GM18858 (cell line): ENCODE measurements around the gene MTFMT.
A peak's percentile ranks its signal among the peaks of the same experiment; 100 is the strongest.
"Not testable (repeated sequence)": the region's sequence is repeated elsewhere in the genome, so short reads cannot be mapped to it uniquely, and the experiment has no call there.

ENCODE experiments used
- ATAC-seq: cut with Tn5 transposase; IDR thresholded peaks from one replicate; pipeline ENCODE4 v1.9.1; 2021; ENCODE audit not compliant: unreplicated experiment

The MTFMT gene

DNA sequence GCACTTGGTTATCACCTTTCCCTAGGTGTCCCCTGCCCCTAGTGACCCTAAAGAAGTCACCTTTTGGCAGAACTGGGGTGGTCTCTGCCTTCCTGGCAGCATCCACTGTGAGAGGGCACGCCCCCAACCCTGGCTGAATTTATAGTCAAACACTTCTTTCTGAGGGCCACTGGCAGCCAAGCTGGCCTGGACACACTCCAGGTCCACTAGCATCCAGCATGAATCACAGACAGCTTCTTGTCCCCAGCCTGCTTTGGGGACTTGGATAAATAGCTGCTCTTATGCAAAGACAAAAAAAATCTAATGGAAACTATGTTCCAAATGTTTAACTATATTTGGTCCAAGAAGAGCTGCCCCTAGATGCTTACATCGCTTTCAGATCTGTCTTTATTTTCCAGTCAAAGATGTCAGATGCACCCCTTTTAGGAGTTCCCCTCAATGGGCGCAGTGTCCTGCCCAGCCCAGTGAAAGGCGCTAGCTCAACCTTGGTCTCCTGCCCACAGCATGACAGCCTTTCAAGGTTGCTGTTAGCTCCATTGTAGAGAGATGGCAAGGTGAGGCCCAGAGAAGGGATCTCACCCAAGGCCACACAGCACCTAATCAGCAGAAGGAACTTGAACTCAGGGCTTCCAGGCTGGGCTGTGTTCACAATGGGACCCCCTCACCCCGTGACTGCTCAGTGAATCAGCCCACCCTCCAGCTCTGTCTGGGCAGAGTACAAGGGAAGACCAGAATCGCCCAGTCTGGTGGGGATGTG is 31.4 kb upstream of the MTFMT start:
- ATAC-seq = no peak

DNA sequence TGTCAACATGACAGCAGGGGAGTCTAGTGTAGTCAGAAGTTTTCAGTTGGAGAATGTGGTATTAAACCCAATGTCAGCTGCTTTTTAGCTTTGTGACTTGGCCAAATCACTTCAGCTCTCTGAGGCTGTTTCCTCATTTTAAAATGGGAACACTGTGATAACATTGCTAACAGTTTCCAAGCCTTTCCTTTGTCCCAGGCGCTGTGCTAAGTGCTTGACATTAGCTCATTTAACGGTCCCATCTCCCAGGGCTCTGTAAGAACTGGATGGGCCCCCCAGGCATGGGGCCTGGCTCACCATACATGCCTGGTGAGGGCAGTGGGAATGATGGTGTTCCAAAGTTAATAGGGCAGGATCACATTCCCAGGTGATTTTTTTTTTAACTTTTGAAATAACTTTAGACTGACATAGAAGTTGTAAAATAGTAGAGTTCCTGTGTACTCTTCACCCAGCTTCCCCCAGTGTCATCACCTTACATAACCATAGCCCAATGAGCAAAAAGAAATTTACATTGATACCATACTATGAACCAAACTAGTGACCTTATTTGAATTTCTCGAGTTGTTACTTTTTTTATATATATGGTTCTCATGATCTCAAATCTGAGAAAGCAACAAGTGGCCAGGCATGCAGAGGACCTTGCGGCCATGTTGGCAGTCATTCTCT is 30.6 kb upstream of the MTFMT start:
- no peak for ATAC-seq

DNA sequence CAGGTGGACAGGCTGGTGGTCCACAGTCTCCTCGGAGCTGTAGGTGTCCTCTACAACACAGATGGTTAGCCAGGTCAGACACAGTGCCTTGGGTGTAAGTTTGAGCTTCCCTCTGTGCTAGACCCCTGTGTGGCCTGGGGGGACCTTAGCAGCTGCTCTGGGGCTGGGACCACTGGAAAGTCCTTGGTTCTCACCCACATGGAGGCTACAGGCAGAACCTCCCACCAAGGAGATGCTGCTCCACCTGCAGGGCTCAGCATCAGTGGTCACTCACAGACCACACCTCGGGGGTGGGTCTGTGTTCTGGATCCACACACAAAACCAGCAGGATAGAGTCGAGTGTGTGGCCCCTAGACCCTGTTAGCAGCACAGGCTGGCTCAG is 29.9 kb upstream of the MTFMT start:
- ATAC-seq = no peak

- ATAC-seq = no peak
Observed at GRCh38 chr15:65058394-65059368, 29.2 kb upstream of the MTFMT start.

DNA sequence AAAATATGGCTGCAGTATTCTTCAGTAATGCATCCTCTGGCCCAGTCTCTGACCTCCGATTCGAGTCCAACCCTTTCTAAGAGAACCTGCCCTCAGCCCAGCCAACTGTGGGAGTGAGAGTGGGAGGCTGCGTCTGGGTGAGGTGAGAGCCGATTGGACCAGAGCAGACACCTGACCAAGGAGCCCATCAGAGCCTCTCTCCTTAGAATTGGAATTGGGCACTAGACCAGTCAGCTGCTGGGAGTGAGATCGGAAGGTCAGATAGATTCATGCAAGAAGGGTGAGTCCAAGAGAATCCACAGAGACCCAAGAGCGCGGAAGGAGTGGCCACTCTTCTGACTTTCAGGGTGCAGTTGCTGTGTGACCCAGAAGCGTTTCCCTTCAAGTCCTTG is 28.1 kb upstream of the MTFMT start:
- no peak for ATAC-seq

- ATAC-seq = no peak
Observed at GRCh38 chr15:65056868-65057548, 27.6 kb upstream of the MTFMT start.

DNA sequence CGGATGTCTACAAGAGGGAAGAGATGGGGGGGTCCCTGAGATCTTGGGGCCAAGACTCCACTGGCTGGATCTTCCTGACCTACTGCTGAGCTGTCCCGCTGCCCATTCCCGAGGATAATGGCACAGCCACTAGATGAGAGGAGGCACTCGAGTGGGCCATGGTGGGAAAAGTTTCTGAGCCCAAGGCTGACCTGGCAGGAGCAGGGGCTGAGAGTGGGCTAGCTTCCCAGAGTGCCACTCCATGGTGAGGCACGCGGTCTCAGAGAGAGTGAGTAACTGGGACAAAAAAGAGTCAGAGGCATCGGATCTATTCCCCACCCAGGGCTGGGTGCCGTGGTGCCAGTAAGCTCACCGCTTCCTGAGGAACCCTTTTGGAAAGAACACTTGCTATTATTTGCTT is 26.7 kb upstream of the MTFMT start:
- no peak for ATAC-seq

- ATAC-seq = no peak
Observed at GRCh38 chr15:65055201-65055870, 25.9 kb upstream of the MTFMT start.

DNA sequence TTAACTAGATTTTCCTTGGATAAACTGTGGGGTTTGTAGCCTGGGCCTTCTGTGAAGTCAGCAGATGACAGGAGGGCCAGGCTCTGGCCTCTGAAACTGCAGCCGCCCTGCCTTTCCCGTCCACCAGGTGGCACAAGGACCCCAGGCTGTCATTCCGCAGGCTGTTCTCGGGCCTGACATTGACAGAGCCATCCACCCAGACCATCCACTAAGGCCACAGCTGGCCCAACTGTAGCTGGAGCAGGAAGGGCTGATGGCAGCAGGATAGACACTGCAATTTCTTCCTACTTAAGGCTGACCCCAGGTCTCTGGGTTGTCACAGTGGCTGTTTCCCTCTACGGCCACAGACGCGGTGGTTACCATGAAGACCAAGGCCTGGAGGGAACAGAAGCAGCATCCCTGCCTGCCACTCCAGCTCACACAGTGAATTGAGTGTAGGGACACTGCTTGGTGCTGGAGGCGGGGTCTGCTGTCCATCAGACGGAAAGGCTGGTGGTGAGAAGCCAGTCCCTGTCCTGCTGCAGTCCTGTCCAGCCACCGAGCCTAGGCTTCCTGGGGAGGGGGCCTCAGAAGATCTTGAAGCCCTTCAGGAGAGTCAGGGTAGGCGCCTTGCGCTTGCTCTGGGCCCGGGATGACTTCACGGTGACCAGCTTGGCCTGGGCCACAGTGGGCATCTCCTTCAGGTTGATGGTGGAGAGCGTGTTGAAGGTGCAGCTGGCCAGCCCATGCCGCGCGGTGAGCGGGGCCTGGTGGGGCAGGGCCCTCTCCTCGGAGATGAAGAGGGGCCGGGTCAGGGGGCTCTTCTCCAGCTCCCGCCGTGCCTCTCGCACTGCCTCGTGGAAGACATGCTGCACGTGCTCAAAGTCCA is 25.1 kb upstream of the MTFMT start:
- no peak for ATAC-seq

GRCh38 chr15:65052956-65053355 is 23.5 kb upstream of the MTFMT start:
- ATAC-seq = no peak

DNA sequence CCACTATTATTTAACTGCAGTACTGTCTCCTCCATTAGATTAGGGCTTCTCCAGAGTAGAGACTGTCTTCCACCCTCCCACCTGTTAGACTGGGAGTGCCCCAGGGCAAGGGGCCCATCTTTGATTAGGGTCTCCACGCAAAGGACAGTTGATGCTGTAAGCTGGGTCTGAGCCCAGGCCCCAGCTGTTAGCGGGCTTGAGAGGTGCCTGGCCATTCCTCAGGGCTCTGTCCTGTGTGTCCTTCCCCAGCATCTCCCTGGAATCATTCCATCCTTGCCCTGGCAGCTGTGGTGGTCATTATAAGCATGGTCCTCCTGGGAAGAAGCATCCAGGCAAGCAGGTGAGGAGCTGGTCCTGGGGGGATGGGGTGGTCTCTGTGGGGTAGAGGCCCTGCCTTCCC is 21.8 kb upstream of the MTFMT start:
- no peak for ATAC-seq

GRCh38 chr15:65050270-65050669 is 20.8 kb upstream of the MTFMT start:
- no peak for ATAC-seq

DNA sequence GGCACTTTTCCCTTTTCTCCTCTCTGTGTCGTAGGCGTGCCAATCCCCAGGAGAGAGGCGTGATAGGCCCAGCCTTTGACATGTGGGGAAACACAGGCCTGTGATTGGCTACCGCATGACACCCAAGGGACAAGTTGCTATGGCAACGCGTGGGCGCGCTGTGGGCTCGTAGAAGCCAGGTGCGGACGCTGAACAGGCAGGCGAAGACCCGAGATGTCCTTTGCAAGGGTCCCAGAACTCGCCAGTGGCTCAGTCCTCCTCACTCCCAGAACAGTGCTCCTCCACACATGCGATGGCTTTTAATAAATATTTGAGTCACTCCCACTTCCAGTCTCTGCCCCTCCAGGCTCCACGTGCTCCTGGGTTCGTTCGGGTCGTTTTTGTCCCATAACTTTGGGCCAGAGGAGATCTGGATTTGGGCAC is 20.0 kb upstream of the MTFMT start:
- ATAC-seq = peak; percentile 72

DNA sequence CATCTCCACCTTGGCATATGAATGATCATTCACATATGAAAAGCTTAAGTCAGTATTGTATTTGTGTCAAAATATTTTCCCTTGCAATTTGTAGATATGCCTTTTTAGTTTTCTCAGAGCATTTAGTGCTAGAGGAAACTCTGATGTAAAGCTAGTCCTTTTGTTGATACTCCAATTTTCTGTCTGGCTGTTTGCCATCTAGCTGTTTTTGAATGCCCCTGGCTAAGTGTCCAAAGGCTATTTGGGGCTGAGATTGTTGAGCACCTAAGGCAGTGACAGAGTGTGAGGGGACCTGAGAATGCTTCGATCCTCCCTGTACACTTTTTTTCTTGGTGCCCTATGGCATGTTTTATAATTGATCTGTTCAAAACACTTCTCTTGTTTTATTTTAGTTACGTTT is 18.8 kb upstream of the MTFMT start:
- ATAC-seq = no peak

DNA sequence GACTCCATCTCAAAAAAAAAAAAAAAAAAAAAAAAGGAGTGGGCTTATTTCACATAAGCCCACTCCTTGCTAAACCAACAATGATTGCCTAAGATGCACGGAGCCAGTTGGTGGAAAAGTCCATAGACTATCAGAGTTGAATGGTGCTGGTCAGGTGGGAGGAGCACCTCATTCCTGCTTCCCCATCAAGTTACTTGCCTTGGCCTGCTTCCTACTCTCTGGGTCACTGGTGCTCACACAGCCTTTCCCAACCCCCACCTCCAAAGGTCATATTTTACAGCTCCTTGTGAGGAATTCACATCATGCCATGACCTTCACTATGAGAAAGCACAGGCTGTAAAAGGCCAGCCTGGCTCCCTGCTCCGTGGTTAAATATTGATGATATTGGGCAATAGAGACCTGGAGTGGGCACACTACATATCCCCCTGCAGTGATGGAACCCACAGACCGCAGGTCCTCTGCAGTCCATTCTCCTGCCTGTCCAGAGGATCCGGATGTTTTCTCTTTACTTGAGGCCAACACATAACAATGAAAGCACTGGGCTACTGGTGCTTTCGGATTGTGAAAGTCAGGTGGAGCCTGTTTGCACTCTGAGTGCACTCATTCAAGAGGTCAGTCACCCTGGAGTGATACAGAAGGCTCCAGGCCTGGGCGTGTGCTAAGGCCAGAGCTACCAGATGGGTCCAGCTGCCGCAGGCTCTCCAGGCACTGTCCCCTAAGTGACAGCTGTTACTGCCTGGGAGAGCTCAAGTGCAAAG is 15.5 kb upstream of the MTFMT start, which contains the start of gene SLC51B:
Gene SLC51B, plus strand, starts transcription at position 664 of the 758 bp plus-strand sequence. CDS start 4,618 bp downstream, outside the sequence.
- no peak for ATAC-seq

DNA sequence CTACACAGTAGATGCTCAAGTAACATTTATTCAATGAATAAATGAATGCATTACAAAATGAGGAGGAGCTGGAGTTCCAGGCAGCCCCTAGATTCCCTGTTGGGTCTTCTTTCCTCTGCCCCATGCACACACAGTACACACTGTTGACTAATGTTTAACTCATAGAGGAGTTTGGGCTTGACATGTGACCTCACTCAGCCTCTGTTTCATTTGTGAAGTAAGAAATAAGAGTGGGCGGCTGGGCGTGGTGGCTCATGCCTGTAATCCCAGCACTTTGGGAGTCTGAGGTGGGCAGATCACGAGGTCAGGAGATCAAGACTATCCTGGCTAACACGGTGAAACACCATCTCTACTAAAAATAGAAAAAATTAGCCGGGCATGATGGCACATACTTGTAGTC is 14.8 kb upstream of the MTFMT start:
- not testable (repeated sequence) for ATAC-seq

DNA sequence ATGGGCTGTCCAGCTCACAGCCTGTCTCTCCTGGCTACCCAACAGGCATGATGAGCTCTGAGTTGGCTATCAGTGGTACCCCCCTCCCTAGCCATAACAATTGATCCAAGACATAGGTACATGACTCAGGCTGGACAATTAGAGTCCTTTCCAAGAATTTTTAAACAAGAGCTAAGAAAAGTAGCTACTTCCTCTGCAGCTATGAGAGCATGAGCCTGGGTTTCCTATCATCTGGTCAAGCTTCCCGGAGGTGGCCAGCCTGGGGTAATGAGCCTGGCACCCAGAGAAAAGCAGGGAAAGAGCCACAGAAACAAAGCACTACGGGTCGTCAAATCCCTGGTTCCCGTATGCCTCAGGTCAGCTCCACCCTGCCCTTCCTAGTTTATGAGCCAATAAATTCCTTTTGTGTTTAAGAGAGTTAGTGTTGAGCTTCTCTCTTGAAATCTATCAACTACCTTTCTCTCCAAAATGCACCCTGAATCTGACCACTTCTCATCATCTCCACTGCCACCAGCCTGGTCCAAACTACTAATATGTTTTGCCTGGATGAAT is 13.4 kb upstream of the MTFMT start:
- ATAC-seq = no peak

- ATAC-seq = no peak
Observed at GRCh38 chr15:65041787-65042186, 12.3 kb upstream of the MTFMT start.
